HT1080 (cell line): ENCODE data around the gene ASPDH. TPM values are rescaled to one million over a fixed set of nuclear protein-coding genes. Genes with fewer than 3 reads are reported as not detected.

Experiments used
- DNase-seq: peaks from one replicate; pipeline ENCODE4 v3.0.0-alpha.2; 2015; ENCODE audit warnings: low read depth
- total RNA-seq: library from RNA; depleted of rRNA; stranded (reverse); fragments of >200 nt; shearing (Covaris generic); gene quantifications from 2 replicates; pipeline ENCODE4 v1.2.3, GENCODE V29; 2014

The ASPDH gene
- total RNA-seq, 1 experiment from 2014 or later: 0.31 TPM

GRCh38 chr19:50498219-50499056 lies 15.3 kb downstream of the ASPDH start:
- DNase-seq: no peak

- no peak for DNase-seq
Measured at GRCh38 chr19:50497022-50497405, 16.7 kb downstream of the ASPDH start.

- peak; percentile 45 for DNase-seq
Measured at GRCh38 chr19:50496189-50497021, 17.3 kb downstream of the ASPDH start.

- DNase-seq: no peak
Measured at GRCh38 chr19:50495020-50495531, 18.6 kb downstream of the ASPDH start.

GRCh38 chr19:50494186-50495019 lies 19.3 kb downstream of the ASPDH start:
- no peak for DNase-seq

GRCh38 chr19:50493171-50493570 lies 20.5 kb downstream of the ASPDH start:
- DNase-seq: no peak

GRCh38 chr19:50492303-50493052 lies 21.2 kb downstream of the ASPDH start:
- DNase-seq: no peak

GRCh38 chr19:50490991-50491472 lies 22.7 kb downstream of the ASPDH start:
- no peak for DNase-seq

- no peak for DNase-seq
Measured at GRCh38 chr19:50490411-50490811, 23.3 kb downstream of the ASPDH start.

- no peak for DNase-seq
Measured at GRCh38 chr19:50489461-50490011, 24.2 kb downstream of the ASPDH start.

- no peak for DNase-seq
Measured at GRCh38 chr19:50488389-50489194, 25.1 kb downstream of the ASPDH start.

GRCh38 chr19:50486823-50487515 lies 26.7 kb downstream of the ASPDH start:
- DNase-seq: peak; percentile 70

- DNase-seq: no peak
Measured at GRCh38 chr19:50485284-50485955, 28.3 kb downstream of the ASPDH start.

GRCh38 chr19:50482916-50483315 lies 30.8 kb downstream of the ASPDH start:
- no peak for DNase-seq

GRCh38 chr19:50482271-50482855 lies 31.4 kb downstream of the ASPDH start:
- DNase-seq: no peak

GRCh38 chr19:50481351-50482149 lies 32.2 kb downstream of the ASPDH start:
- no peak for DNase-seq
